GM18526 (cell line): ENCODE results near the gene PARL.

Source experiments
- POLR2A ChIP-seq: IDR thresholded peaks from 3 replicates; pipeline ENCODE4 v1.6.1; 2011; ENCODE audit not compliant: insufficient read length; ENCODE audit errors: extremely low read depth

The PARL gene

GRCh38 chr3:183837390-183837789 is 47.3 kb downstream of the PARL start:
- TF ChIP-seq POLR2A, result no peak

GRCh38 chr3:183833516-183833915 is 51.2 kb downstream of the PARL start:
- TF ChIP-seq POLR2A, result no peak

GRCh38 chr3:183830187-183830586 is 54.5 kb downstream of the PARL start:
- TF ChIP-seq POLR2A, result no peak

GRCh38 chr3:183829466-183829865 is 55.2 kb downstream of the PARL start:
- TF ChIP-seq POLR2A, result no peak

- no peak for TF ChIP-seq POLR2A
Observed at GRCh38 chr3:183828538-183828870, 56.2 kb downstream of the PARL start.

GRCh38 chr3:183827809-183828537 is 56.7 kb downstream of the PARL start:
- no peak for TF ChIP-seq POLR2A

GRCh38 chr3:183826448-183827250 is 58.0 kb downstream of the PARL start:
- no peak for TF ChIP-seq POLR2A

- no peak for TF ChIP-seq POLR2A
Observed at GRCh38 chr3:183825456-183826161, 59.1 kb downstream of the PARL start, which contains the start of gene MAP6D1. Gene MAP6D1 (minus strand): TSS chr3:183825577. CDS start chr3:183825547, 30 bp downstream.

- no peak for TF ChIP-seq POLR2A
Observed at GRCh38 chr3:183824761-183825455, 59.8 kb downstream of the PARL start.

GRCh38 chr3:183823963-183824362 is 60.7 kb downstream of the PARL start:
- TF ChIP-seq POLR2A, result no peak

GRCh38 chr3:183822631-183823030 is 62.0 kb downstream of the PARL start:
- TF ChIP-seq POLR2A, result no peak

- no peak for TF ChIP-seq POLR2A
Observed at GRCh38 chr3:183819831-183820230, 64.8 kb downstream of the PARL start.

GRCh38 chr3:183818706-183819624 is 65.7 kb downstream of the PARL start:
- TF ChIP-seq POLR2A, result no peak

- no peak for TF ChIP-seq POLR2A
Observed at GRCh38 chr3:183818041-183818620, 66.5 kb downstream of the PARL start.

GRCh38 chr3:183817639-183818038 is 67.0 kb downstream of the PARL start:
- no peak for TF ChIP-seq POLR2A
